ENCODE data around the gene NHSL2. TPM values are rescaled to one million over a fixed set of nuclear protein-coding genes. Genes with fewer than 3 reads are reported as not detected.

The NHSL2 gene
- total RNA-seq, 1 donor: 14.8 TPM

DNA sequence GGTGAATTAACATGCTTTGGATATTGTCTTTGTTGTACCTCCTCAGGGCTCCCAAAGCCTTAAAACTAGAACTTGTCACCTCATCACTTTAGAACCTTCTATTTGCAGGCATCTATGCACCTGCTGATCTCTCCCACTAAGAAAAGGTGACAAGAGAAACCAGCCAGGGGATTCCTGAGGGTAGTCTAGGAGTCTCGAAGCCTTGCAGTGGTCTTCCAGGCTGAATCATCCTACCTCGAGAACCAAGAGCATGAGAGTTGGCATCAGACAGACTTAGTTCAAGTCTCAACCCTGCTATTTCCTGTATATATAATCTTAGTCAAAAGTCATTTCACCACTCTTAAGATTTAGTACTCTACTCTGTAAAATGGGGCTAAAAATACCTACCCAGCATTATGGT, 191.5 kb downstream of the NHSL2 start:
- no peak for DNase-seq (ENCODE audit: low read depth in 2 of 3, low spot score in 2 of 3)

DNA sequence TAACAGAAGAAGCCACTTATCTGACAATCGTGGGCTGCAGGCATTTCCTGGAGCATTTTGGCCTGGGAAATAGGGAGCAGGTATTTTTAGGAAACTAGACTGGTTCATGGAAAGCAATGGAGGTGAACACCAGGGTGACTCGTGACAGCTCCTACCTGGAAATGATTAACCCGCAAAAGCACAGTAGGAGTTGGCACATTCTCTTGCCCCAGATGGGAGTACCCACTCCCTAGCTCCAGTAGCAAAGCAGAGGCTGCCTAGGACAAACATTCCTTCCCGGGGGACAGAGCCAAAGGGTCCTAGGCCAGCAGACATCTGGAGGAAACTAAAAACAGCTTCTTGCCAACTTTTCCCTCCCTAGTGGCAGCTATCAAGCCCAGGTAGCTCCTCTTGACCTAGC, 192.1 kb downstream of the NHSL2 start:
- no peak for DNase-seq (ENCODE audit: low read depth in 2 of 3, low spot score in 2 of 3)

DNA sequence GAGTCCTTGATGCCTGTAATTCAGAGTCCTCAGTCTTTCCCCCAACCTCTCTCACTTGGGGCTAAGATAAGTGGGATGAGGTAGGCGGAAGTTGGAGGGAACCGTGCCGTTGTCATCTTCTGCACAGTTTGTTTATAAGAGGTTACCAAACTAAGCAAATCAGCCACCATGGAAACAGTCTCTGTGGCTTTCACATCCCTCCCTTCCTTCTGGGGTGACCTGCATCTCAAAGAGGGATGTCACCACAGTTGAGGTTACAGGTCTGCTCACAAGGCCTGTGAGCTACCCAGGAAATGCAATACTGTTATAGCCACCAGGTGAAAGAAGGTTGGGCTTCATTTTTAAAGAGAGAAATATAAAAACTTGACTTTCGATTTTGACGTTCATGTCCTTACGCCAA, 194.8 kb downstream of the NHSL2 start:
- peak; percentile 33 to 83 (median 43) for DNase-seq (ENCODE audit: low read depth in 2 of 3, low spot score in 2 of 3)

DNA sequence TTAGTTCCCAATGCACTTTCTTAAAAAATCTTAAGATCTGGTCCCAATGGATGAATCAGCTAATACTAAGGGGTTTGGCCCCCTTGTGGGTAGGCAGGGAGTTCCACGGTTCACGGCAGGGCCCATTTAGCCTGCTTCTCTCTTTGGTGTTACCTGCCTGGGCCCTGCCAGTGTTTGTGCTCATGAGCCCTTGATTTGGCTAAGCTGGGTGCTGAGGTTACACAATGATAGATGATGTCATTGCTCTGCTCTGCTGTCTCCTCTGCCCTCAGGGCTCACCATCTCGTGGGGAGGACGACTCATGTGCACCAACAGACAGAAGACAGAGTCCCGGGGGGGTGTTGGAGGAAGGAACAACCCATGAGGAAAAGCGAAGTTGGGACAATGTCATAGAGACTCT, 196.7 kb downstream of the NHSL2 start:
- DNase-seq (ENCODE audit: low read depth in 2 of 3, low spot score in 2 of 3): no peak

DNA sequence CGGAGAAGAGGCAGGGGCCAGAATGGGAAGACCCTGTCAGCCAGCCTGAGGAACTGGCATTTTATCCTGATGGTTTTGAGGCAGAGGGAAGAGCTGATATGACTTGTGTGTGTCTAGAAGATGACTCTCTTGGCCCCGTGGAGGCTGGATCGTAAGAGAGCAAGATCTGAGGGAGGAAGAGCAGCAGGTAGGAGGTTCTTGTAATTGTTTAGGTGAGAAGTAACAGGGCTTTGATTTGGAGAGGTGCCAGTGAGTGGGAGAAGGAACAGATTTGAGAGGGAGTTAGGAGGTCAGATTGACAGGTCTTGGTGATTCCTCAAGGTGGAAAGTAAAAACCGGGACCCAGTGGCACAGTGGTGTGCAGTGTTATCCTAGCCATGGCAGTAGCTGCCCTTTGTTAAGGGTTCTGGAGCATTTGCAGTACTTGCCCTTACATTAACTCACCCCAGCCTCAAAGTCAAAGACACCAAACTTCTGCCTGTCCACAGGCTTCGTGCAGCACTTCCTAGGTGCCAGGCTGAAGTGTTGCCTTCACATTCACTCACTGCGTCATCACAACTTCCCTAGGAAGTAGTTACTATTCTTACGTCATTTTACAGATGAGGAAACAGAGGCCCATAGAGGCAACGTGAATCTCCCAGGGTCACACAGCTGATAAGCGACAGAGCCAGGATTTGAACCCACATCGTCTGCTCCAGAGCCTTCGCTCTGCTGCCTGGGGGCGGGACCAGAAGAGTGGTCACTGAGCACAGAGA, 197.4 kb downstream of the NHSL2 start:
- no peak for DNase-seq (ENCODE audit: low read depth in 2 of 3, low spot score in 2 of 3)

DNA sequence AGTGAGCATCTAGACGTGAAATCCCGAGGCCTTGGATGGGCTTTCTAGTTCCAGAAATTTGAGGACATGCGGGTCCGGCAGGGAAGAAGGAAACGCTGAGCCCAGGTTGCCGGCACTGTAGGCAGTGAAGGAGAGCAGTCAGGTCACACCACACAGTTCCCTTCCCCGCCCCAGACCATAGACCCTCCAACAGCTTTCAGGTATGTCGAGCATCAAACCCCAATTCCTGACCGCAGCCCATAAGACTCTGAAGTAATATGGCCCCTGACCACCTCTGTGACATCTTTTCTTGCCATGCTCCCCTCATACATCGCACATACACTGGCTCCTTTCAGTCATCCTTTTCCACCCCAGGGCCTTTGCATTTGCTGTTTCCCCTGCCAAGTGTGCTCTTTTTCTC, 198.0 kb downstream of the NHSL2 start:
- no peak for DNase-seq (ENCODE audit: low read depth in 2 of 3, low spot score in 2 of 3)

DNA sequence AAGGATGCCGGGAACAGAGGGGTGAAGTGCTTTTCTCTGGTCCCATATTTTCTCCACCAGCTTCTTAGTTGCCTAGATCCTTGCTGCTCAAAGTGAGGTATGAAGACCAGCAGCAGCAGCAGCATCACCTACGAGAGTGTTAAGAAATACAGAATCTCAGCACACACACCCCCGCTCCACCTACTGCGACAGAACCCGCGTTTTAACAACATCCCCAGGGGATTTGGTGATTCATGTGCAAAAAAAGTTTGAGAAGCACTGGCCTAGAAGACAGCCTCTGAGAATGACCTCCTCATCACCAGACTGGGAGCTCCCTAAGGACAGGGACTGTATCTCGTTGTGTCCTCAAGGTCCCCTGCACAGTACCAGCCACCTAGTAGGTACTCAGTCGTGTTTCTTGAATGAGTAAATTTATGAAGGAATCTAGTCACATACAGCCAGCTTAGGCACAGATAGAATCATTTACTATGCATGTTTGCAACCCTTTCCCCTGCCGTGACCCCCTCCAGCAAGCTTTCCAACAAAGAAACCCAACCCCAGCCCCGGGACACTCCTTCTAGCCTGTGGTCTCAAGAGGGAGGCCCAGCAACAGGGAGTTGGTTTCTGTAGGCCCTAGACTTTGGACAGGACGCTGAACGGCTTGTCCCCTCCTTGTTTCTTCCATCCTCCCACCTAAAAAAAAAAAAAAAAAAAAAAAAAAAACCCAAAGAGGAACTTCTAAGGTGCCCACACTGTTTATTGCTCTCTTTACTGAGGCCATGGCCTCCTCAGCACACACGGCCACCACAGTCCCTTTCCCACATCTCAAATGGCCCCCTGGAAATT, 199.6 kb downstream of the NHSL2 start:
- DNase-seq (ENCODE audit: low read depth in 2 of 3, low spot score in 2 of 3): peak in 1 of 3 donors; percentile 32

DNA sequence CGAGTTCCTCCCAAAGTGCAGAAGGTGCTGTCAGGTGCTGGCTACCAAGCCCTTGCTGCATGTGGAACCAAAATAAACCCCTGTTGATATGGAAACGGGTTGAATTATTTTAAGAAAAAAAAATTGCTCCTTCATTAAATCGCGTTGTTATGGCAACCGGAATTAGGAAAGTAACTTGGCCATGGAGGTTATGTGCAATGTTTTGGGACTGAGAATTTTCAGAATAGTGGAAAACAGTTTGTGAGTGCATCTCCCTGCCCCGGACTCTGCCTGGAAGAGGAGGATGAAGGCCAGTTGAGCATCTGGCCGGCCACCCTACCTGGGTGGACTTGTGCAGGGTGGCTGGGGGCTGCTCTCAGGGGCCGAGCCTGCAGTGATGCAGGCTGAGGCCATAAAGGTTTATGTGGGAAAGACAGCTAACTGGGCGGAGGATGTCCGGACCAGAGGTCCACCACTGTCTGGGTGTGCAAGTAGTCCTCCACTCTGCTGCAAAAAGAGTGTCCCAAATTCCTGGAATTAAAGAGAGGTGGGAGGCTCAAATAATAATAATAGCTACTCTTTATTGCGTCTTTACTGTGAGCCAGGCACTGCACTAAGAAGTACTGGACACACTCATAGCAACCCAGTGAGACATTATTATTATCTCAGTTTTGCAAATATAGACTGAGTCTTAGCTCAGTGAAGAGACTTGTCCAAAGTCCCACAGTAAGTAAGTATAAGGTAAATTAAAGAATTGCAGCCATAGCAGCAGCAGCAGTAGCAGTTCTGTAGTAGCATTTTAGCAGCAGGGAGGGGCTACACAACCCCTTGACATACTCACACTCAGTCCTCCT, 200.4 kb downstream of the NHSL2 start:
- DNase-seq (ENCODE audit: low read depth in 2 of 3, low spot score in 2 of 3): no peak

DNA sequence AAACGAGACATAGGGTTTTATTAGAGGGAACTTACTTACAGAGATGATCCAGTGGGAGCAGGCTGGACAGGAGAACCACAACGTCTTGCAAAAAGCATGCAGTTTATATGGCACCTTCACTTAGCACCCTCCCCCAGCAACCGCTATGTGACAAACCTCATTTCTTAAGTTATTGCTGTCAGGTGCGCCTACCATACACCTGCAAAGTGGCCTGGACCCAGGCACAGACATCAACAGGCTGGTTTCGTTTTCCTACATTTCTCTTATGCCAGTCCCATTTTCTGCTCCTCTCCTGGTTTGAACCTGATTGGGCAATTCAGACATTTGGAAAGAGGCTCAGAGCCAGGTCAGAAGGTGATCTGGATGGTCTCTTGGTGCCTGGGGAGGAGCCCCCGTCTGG, 202.8 kb downstream of the NHSL2 start:
- DNase-seq (ENCODE audit: low read depth in 2 of 3, low spot score in 2 of 3): no peak

DNA sequence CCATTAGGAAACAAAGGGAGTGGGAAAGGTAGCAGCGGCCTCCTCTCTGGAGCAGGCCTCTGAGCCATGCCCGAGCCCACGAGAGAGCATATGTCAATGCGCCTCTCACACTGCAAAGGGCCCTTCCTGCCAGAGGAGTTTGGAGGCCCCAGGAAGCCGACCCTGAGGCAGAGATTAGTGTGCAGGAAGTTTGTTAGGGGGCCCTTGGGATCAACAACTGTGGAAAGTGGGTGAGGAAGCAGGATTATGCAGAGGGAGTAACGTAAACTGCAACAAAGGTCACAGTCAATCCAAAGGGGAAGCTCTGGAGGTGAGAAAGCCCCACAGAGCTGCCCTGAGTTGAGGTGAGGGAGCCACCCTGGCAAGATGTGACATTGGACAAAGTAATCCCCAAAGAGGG, 203.7 kb downstream of the NHSL2 start:
- DNase-seq (ENCODE audit: low read depth in 2 of 3, low spot score in 2 of 3): no peak

DNA sequence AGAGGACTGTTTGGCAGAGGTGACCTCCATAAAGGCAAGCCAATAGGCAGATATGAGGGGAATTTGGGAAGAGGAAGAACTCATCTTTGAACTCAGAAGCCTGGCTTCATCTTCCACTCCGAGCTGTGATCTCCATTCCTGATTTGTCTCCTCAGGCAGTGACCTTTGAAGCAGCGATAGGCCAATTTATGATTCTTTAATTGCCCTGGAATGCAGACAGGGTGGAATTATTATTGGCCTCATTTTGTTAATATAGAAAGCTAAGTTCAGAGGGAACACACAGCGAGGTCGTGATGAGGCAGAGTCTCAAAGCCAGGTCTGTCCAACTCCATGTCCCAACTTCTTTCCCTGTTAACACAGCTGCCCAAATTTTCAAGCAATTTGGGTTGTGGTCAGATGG, 204.2 kb downstream of the NHSL2 start:
- DNase-seq (ENCODE audit: low read depth in 2 of 3, low spot score in 2 of 3): no peak

DNA sequence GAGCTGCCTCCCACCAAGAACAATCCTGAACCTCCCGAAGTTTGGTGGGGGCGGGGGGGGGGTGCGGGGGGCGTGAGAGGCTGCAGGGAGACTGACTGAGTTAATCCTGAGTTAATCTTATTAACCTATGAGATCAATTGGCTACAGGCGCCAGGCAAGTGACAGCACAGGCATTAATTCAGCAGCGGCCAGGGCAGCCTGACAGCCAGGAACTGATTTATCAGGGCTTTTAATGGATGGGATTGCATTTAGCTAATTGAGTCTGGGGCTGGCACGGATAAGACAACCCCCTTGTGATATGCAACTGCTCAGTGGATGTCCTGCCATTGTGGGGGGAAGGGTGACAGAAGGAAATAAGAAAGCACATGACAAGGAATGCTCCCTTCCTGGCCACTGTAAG, 204.7 kb downstream of the NHSL2 start:
- no peak for DNase-seq (ENCODE audit: low read depth in 2 of 3, low spot score in 2 of 3)

DNA sequence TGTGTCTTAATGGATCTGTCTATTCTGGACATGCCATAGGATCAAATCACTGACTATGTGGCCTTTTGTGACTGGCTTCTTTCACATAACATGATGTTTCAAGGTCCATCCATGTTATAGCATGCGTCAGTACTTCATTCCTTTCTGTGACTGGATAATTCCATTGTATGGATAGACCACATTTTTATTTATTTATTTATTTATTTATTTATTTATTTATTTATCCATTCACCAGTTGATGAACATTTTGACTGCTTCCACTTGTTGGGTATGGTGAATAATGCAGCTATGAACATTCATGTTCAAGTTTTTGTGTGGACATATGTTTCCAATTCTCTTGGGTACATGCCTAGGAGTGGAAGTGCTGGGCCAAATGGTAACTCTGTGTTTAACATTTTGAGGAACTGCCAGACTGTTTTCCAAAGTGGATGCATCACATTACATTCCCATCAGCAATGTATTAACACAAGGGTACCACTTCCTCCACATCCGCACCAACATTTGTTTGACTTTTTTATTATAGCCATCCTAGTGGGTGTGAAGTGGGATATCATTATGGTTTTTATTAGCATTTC, 207.1 kb downstream of the NHSL2 start:
- no peak for DNase-seq (ENCODE audit: low read depth in 2 of 3, low spot score in 2 of 3)

DNA sequence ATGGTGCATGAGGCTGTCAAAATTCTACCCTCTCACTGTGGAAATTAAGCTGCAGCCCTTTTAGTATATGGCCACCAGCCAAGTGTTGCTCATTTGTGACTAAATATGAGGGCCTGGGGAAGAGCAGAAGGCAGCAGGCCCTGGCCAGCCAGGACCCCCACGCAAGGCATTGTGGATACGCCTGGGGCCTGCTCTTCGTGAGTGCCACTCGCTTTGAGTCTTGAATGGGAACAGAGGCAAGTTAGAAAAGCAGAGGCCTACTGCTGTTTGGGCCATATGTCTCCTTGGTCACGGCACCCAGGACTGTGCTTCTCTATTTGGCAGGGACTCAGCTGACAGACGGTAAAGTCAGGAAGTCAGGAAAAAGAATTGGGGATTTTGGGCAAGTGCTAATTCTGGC, 210.2 kb downstream of the NHSL2 start:
- DNase-seq (ENCODE audit: low read depth in 2 of 3, low spot score in 2 of 3): no peak

DNA sequence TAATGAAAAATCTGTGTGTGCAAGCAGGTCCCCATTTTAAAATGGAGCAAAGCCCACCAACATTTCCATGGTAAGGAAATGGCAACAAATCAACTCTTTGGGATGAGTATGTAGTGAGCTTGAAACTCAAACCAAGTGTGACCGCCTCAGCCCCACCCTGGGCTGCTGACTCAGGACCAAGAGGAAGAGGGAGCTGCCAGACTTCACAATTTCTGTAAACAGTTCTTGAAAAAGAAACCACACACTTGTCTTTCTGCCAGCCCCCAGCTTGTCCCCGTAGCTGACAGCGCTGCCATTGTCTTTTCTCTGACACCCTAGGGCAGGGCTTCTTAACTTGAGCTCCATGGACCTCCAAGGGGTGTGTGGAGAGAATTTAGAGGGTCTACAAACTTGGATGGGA, 210.7 kb downstream of the NHSL2 start:
- peak in 2 of 3 donors; percentile 61 to 74 for DNase-seq (ENCODE audit: low read depth in 2 of 3, low spot score in 2 of 3)

DNA sequence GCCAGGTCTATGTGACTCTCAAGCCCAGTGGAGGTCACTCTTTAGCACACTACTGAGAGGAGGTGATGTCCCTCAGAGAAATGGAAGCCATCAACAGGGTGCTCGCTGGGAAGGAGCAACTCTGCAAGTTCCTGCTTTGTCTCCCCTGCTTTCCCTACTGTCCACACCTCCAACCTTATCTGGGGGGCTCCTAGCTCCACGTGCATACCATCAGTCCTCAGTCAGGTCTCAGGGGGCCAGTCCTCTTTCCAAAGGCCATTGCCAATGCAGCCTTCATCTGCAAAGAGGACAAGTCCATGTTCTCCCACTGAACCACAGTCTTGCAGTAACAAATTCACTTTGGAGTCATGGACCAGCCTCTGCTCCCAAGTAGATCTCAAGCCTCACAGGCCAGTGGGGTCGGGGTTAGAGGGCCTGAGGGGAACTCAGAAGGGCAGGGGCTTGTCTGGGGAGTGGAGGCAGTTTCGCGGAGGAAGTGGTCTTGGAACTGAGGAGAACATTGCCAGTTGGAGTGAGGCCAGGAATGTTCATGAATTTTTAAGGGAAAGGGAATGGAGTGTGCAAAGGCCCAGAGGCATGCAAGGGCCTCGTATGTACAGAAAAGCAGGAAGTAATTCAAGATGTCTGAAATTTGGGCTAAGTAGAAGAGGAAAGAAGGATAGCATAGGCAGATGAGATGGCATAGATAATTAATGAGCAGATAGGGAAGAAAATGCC, 212.1 kb downstream of the NHSL2 start:
- no peak for DNase-seq (ENCODE audit: low read depth in 2 of 3, low spot score in 2 of 3)

DNA sequence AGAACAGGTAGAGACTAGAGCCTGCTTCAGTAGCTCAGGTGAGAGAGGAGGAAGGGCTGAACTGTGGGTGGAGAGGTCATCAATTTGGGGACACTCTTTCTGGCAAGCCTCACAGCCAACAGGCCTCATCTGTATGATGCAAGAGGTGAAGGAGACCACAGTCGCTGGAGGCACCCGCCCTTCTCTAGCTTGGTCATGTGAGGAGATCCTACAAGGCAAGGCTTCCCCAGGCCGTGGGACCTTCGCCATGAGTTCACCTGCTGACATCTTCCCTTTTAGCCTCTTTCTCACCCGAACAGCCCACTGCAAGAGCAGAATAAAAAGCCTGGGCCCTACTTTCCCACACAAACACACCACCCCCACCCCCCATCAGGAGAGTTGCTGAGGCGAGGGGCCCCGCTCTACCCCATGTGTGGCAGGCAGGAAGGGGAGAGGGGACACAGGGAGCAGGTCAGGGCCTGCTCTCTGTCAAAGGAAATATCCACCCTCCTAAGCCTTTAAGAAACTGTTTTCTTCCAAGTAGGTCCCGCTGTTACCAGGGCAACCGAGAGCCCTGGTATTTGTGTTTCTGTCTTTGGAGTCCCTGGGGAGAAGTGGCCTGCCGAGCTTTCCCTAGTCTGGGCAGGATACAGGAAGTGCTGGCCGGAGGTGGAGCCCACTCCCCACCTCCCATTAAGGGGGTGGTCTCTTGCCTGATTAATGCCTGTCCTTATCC, 213.0 kb downstream of the NHSL2 start:
- DNase-seq (ENCODE audit: low read depth in 2 of 3, low spot score in 2 of 3): peak in 1 of 3 donors; percentile 49

DNA sequence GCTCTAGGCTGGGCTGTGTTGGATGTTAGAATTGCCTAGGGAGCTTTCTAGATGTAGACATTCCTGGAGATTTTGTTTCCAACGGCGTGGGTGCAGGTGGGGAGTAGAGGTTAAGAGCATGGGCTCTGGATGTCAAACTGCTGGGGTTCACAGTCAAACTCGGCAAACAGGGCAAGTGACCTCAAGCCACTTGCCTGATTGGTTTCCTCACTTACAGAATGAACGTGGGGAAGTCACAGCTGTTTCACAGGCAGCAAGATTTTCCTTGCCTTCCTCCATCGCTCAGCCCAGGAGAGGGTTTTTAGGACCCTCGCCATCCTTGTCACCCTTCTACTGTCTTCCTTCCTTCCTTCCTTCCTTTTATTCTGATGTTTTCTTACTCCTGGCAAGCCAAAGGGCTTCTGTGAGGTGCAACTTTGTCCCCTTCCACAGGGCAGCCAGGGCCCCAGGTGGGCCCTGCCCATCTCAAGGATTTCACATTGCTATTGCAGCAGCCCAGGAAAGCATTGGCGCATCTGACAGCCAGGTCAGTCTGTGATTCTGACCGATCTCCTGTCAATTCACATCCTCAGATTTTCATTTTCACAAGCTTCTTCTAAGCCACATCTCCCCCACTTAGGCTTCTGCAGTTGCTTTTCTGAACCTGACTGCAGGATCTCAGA, 214.0 kb downstream of the NHSL2 start:
- no peak for DNase-seq (ENCODE audit: low read depth in 2 of 3, low spot score in 2 of 3)
